Left lung (tissue), 10 donors: ENCODE results near the gene PCBP3. TPM values are rescaled to one million over a fixed set of nuclear protein-coding genes. Genes with fewer than 3 reads are reported as not detected.

Experiments
- ATAC-seq: fragments of 200-7000 bp; cut with Tn5 transposase; one replicate; pipeline ENCODE4 v1.9.1; 2020; ENCODE audit warnings: moderate library complexity
- DNase-seq, 4 donors: peaks; one replicate each; pipeline ENCODE4 v3.0.0-alpha.2; 2013 to 2020
- H3K27ac ChIP-seq, 2 donors: fragments of 200-600 bp; sonication (generic) in 1 of 2; one replicate each; pipeline versions ENCODE4 v1.5.0 to v1.8.0; 2020 to 2021
- H3K27me3 ChIP-seq, 2 donors: fragments of 200-600 bp; sonication (generic) in 1 of 2; one replicate each; pipeline versions ENCODE4 v1.5.0 to v1.8.0; 2020 to 2021
- H3K36me3 ChIP-seq, 2 donors: fragments of 200-600 bp; sonication (generic) in 1 of 2; one replicate each; pipeline versions ENCODE4 v1.5.0 to v1.8.0; 2020 to 2021
- H3K4me1 ChIP-seq, 2 donors: fragments of 200-600 bp; one replicate each; pipeline ENCODE4 v1.8.0; 2021
- H3K4me3 ChIP-seq, 2 donors: fragments of 200-600 bp; sonication (generic) in 1 of 2; one replicate each; pipeline versions ENCODE4 v1.5.0 to v1.8.0; 2020 to 2021; ENCODE audit warnings: mild to moderate bottlenecking in 1 of 2
- H3K9me3 ChIP-seq, 2 donors: fragments of 200-600 bp; sonication (generic) in 1 of 2; one replicate each; pipeline versions ENCODE4 v1.5.0 to v1.8.0; 2020 to 2021
- intact Hi-C, 2 donors: fragments of 100-400 bp; cut with DNase I; formaldehyde crosslinking; loops; one replicate each; pipeline versions ENCODE4 v1.11.2 to v1.14.2; 2022
- polyA plus RNA-seq, 6 donors: library from polyadenylated mRNA; unstranded; fragments of 120-200 nt; gene quantifications; one replicate each; pipeline ENCODE4 v1.2.1, GENCODE V29; 2013; ENCODE audit not compliant: insufficient read length in 6 of 6
- total RNA-seq, 2 donors: library from RNA; stranded (reverse); fragmentation: NEBNext Ultra II Directional; extraction: Animal tissue kit (Norgen Biotek cat#: 25700); gene quantifications; one replicate each; pipeline ENCODE4 v1.2.1, GENCODE V29; 2021
- TF ChIP-seq, protein P1 (sequence below), 2 donors: fragments of 200-600 bp; sonication (generic) in 1 of 2; IDR thresholded peaks; one replicate each; pipeline versions ENCODE4 v1.5.0 to v1.8.0; 2021; ENCODE audit warnings: antibody characterized with exemption in 2 of 2
- donor health status: DM: no; HTN: yes; CAD: no.
- donor health status: DM: no; HTN: no; CAD: no.

Gene PCBP3
- total and polyA plus RNA-seq, 8 donors = 2.1 to 13.8 (median 3.0) TPM

DNA sequence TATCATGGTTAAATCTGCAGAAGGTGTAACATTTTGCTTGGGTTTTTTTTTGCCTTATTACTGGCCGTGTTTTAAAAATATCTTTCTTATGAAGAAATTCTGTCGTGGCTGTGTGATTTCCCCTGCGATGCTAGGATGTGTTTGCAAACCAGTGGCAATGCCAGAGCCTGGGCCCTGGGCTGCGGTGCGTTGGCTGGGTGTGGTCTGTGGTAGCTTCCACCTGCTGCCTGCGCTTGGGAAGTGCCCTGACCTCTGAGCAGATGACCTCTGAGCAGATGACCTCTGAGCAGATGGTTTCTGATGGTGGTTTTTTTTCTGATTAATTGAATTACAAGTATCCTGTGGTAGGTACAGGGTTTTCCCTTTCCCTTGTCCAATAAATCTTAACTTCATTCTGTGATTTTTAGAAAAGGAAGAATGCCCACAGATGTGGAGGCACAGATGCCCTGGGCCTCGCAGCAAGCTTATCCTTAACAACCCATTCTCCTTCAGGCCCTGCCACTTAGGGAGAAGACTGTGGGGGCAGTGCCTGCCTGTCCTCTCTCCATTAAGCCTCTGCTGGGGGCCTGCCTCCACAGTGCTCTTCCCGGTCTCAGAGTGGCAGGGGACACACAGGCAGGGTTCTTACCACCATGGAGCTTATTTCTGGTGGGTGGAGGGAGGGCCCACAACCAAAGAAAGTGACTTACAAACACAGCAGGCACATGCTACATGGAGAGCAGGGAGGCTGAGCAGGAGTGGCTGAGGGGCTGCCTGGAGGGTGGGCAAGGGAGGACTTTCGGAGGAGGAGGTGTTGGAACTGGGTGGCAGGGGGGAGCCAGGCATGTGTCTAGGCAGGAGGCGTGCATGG is 81.7 kb downstream of the PCBP3 start:
- H3K4me1 ChIP-seq = no peaks in the 10 kb centered on the region

DNA sequence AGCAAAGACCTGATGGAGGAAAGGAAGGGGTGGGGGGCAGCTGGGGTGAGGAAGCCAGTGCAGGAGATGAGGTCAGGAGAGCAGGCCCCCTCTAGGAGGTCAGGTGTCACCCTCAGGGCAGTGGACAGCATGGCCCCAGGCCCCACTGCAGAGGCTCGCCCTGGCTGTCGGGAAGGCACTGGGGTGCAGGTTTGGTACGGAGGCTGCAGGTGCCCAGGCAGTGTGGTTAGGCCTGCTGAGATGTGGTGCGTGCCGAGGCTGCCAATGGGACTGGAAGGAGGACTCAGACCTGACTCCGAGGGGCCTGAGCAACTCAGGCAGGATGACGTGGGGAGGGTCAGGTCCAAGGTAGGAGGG is 82.3 kb downstream of the PCBP3 start:
- H3K27ac ChIP-seq = no peak overlapping the region
- intact Hi-C loops = no loop called here
- no peak overlapping the region for H3K4me3 ChIP-seq
- no peaks in the 10 kb centered on the region for H3K4me1 ChIP-seq
- H3K27me3 ChIP-seq = no peaks in the 10 kb centered on the region
- no peak for DNase-seq
- no peaks in the 10 kb centered on the region for H3K9me3 ChIP-seq
- TF ChIP-seq, protein P1, sequence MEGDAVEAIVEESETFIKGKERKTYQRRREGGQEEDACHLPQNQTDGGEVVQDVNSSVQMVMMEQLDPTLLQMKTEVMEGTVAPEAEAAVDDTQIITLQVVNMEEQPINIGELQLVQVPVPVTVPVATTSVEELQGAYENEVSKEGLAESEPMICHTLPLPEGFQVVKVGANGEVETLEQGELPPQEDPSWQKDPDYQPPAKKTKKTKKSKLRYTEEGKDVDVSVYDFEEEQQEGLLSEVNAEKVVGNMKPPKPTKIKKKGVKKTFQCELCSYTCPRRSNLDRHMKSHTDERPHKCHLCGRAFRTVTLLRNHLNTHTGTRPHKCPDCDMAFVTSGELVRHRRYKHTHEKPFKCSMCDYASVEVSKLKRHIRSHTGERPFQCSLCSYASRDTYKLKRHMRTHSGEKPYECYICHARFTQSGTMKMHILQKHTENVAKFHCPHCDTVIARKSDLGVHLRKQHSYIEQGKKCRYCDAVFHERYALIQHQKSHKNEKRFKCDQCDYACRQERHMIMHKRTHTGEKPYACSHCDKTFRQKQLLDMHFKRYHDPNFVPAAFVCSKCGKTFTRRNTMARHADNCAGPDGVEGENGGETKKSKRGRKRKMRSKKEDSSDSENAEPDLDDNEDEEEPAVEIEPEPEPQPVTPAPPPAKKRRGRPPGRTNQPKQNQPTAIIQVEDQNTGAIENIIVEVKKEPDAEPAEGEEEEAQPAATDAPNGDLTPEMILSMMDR (IDR thresholded peaks at IDR 0.05) = no peak
- ATAC-seq = no peak
- no peaks in the 10 kb centered on the region for H3K36me3 ChIP-seq

More for the DNA sequence above, 81.7 kb downstream of the PCBP3 start:
- Histone ChIP-seq H3K9me3 (no peaks in the 10 kb centered on the region), H3K4me3 (no peak overlapping the region), H3K27ac (no peak overlapping the region), H3K27me3 (no peaks in the 10 kb centered on the region), H3K36me3 (no peaks in the 10 kb centered on the region)
- DNase-seq = no peak
- ATAC-seq = no peak
- intact Hi-C loops = no loop called here
- TF ChIP-seq, protein P1 (IDR thresholded peaks at IDR 0.05) = no peak

DNA sequence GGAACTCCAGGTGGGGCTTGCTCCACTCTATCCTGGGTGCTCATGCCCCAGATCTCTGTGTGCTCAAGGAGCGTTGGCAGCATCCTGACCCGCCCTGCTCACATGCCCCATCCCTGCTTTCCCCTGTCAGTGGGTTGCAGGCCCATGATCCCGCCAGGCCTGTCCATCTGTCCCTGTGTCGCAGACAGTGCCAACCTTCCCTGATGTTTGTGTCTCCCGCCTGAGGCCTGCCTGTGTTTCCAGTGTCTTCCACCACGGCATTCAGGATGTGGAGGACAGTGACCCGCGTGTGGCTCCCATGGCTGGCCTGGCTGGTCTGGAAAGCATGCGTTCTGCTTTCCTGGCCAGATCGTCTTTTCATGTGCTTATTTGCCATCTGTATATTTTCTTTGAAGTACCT is 82.9 kb downstream of the PCBP3 start:
- no peaks in the 10 kb centered on the region for H3K27me3 ChIP-seq
- H3K27ac ChIP-seq = no peak overlapping the region
- H3K4me3 ChIP-seq = no peak overlapping the region
- DNase-seq = no peak
- no peaks in the 10 kb centered on the region for H3K36me3 ChIP-seq
- intact Hi-C loops = no loop called here
- H3K4me1 ChIP-seq = no peaks in the 10 kb centered on the region
- no peak for ATAC-seq
- H3K9me3 ChIP-seq = no peaks in the 10 kb centered on the region
- TF ChIP-seq, protein P1 (IDR thresholded peaks at IDR 0.05) = no peak

- Histone ChIP-seq H3K36me3 (no peaks in the 10 kb centered on the region), H3K9me3 (peaks cover 0 to 2% of the 10 kb centered on the region in 2 donors), H3K27ac (no peak overlapping the region), H3K27me3 (no peaks in the 10 kb centered on the region), H3K4me1 (no peaks in the 10 kb centered on the region), H3K4me3 (no peak overlapping the region)
- intact Hi-C loops = no loop called here
- no peak for ATAC-seq
- TF ChIP-seq, protein P1 (IDR thresholded peaks at IDR 0.05) = no peak
- no peak for DNase-seq
Measured at GRCh38 chr21:45727390-45727789, 83.9 kb downstream of the PCBP3 start.

- no peak overlapping the region for H3K4me3 ChIP-seq
- intact Hi-C loops = no loop called here
- ATAC-seq = no peak
- TF ChIP-seq, protein P1 (IDR thresholded peaks at IDR 0.05) = no peak
- no peak overlapping the region for H3K27ac ChIP-seq
- peaks cover 0 to 2% of the 10 kb centered on the region in 2 donors for H3K9me3 ChIP-seq
- no peaks in the 10 kb centered on the region for H3K27me3 ChIP-seq
- no peaks in the 10 kb centered on the region for H3K36me3 ChIP-seq
- H3K4me1 ChIP-seq = no peaks in the 10 kb centered on the region
- DNase-seq = no peak
Measured at GRCh38 chr21:45735259-45736000, 91.9 kb downstream of the PCBP3 start.
